HCT116 (cell line): ENCODE data around the gene C5orf58. TPM values are rescaled to one million over a fixed set of nuclear protein-coding genes. Genes with fewer than 3 reads are reported as not detected.

Source experiments
- ATAC-seq: fragments of 200-7000 bp; cut with Tn5 transposase; 2 replicates; pipeline ENCODE4 v1.9.1; 2020; ENCODE audit warnings: mild to moderate bottlenecking, moderate library complexity
- BruUV-seq: library from RNA; stranded (reverse); fragments of 400-500 nt; replicated peaks from 2 replicates; lab custom pipeline; 2021; lab: Mats Ljungman, UMichigan
- CTCF ChIA-PET: fragments of 300-600 bp; sonication (Branson Sonifier 250); formaldehyde crosslinking; loops from one replicate; lab custom pipeline; 2021; ENCODE audit warnings: antibody characterized with exemption; lab: Charles Lee
- POLR2A ChIA-PET: fragments of 300-600, 350-600 bp; sonication (Branson Sonifier 250); formaldehyde crosslinking; loops from one replicate; lab custom pipeline; 2021; ENCODE audit warnings: antibody characterized with exemption; lab: Charles Lee
- RAD21 ChIA-PET, 2 experiments: fragments of 300-600 bp; sonication (Branson Sonifier 250); formaldehyde crosslinking; loops; one replicate each; lab custom pipeline; 2023; ENCODE audit warnings: low total read pairs in 2 of 2; ENCODE audit not compliant: uncharacterized antibody in 2 of 2, unreplicated experiment in 2 of 2, low non-redundant PET in 1 of 2; lab: Charles Lee
- DNase-seq: peaks from one replicate; pipeline ENCODE4 v3.0.0-alpha.2; 2010; ENCODE audit warnings: low read depth, low spot score
- H2AFZ ChIP-seq: fragments of 200-600 bp; shearing (Covaris generic), sonication (generic); 2 replicates; pipeline ENCODE4 v1.6.1; 2017; ENCODE audit warnings: low read depth, mixed run types, mixed read lengths, antibody characterized with exemption, low read length; ENCODE audit not compliant: poor library complexity, severe bottlenecking
- H3K27ac ChIP-seq: 2 replicates; pipeline ENCODE4 v1.5.1; 2012; ENCODE audit warnings: low read depth, low read length
- H3K27me3 ChIP-seq: fragments of 200-600 bp; sonication (generic); 2 replicates; pipeline ENCODE4 v1.6.1; 2016; ENCODE audit warnings: mixed run types, low read length, mixed read lengths; ENCODE audit not compliant: insufficient read depth
- H3K36me3 ChIP-seq, 2 experiments: fragments of 200-500 bp in 1 of 2; fragments of 200-600 bp in 1 of 2; sonication (Bioruptor generic) in 1 of 2; sonication (generic) in 1 of 2; 2 replicates each; pipeline versions ENCODE4 v1.5.1 to v1.6.1; 2014 to 2016; ENCODE audit warnings: low read length in 2 of 2, inconsistent platforms in 1 of 2, mixed read lengths in 1 of 2, mixed run types in 1 of 2; ENCODE audit not compliant: insufficient read depth in 2 of 2, control insufficient read depth in 1 of 2
- H3K4me1 ChIP-seq, 2 experiments: fragments of 200-600 bp in 1 of 2; sonication (generic) in 1 of 2; 2 replicates each; pipeline versions ENCODE4 v1.5.1 to v1.6.1; 2012 to 2017; ENCODE audit warnings: low read length in 2 of 2, inconsistent platforms in 1 of 2, mild to moderate bottlenecking in 1 of 2, mixed read lengths in 1 of 2, mixed run types in 1 of 2, moderate library complexity in 1 of 2; ENCODE audit not compliant: insufficient read depth in 2 of 2, control insufficient read depth in 1 of 2
- H3K4me2 ChIP-seq: fragments of 200-600 bp; sonication (generic); 2 replicates; pipeline ENCODE4 v1.6.1; 2017; ENCODE audit warnings: mixed run types, low read length, mixed read lengths
- H3K4me3 ChIP-seq, 2 experiments: fragments of 200-600 bp in 1 of 2; sonication (generic) in 1 of 2; replicated peaks in 1 of 2; 2 replicates each; pipeline ENCODE4 v1.5.1; 2011 to 2016; ENCODE audit warnings: low read length in 2 of 2, control low read depth in 1 of 2, low read depth in 1 of 2, mild to moderate bottlenecking in 1 of 2, mixed read lengths in 1 of 2, mixed run types in 1 of 2
- H3K79me2 ChIP-seq: fragments of 200-600 bp; sonication (generic); 2 replicates; pipeline ENCODE4 v1.6.1; 2017; ENCODE audit warnings: mild to moderate bottlenecking, mixed run types, low read length, moderate library complexity, mixed read lengths; ENCODE audit not compliant: insufficient read depth
- H3K9ac ChIP-seq: fragments of 200-600 bp; sonication (generic); 2 replicates; pipeline ENCODE4 v1.6.1; 2016; ENCODE audit warnings: low read length, mixed read lengths
- H3K9me2 ChIP-seq: fragments of 200-600 bp; sonication (generic), shearing (Covaris generic); 2 replicates; pipeline ENCODE4 v1.6.1; 2017; ENCODE audit warnings: mixed run types, mild to moderate bottlenecking, moderate library complexity; ENCODE audit not compliant: insufficient read depth
- H3K9me3 ChIP-seq, 2 experiments: fragments of 200-500 bp in 1 of 2; fragments of 200-600 bp in 1 of 2; sonication (Bioruptor generic) in 1 of 2; sonication (generic) in 1 of 2; 2 replicates each; pipeline ENCODE4 v1.6.1; 2014 to 2017; ENCODE audit warnings: low read length in 2 of 2, mixed read lengths in 2 of 2, inconsistent platforms in 1 of 2, low read depth in 1 of 2, mild to moderate bottlenecking in 1 of 2, mixed run types in 1 of 2, moderate library complexity in 1 of 2; ENCODE audit not compliant: control insufficient read depth in 1 of 2, insufficient read depth in 1 of 2
- H4K20me1 ChIP-seq: fragments of 200-600 bp; sonication (generic), shearing (Covaris generic); 2 replicates; pipeline ENCODE4 v1.6.1; 2017; ENCODE audit warnings: mixed run types, mild to moderate bottlenecking, moderate library complexity; ENCODE audit not compliant: insufficient read depth
- EGR1 ChIP-seq: IDR thresholded peaks from 2 replicates; pipeline ENCODE4 v1.6.1; 2012; ENCODE audit warnings: low read depth
- ELF1 ChIP-seq: IDR thresholded peaks from 2 replicates; pipeline ENCODE4 v1.6.1; 2012; ENCODE audit warnings: low read depth, borderline replicate concordance
- EZH2 ChIP-seq: fragments of 200-600 bp; sonication (generic); IDR thresholded peaks from 2 replicates; pipeline ENCODE4 v1.6.1; 2017; ENCODE audit warnings: antibody characterized with exemption, mixed run types
- EZH2phosphoT487 ChIP-seq: fragments of 200-600 bp; IDR thresholded peaks from 2 replicates; pipeline ENCODE4 v1.6.1; 2018; ENCODE audit warnings: antibody characterized with exemption, borderline replicate concordance
- POLR2AphosphoS5 ChIP-seq: IDR thresholded peaks from 2 replicates; pipeline ENCODE4 v1.6.1; 2011; ENCODE audit warnings: mild to moderate bottlenecking, low read depth, low read length, moderate library complexity
- RAD21 ChIP-seq: IDR thresholded peaks from 2 replicates; pipeline ENCODE4 v1.6.1; 2012; ENCODE audit warnings: low read depth, mild to moderate bottlenecking
- SIN3A ChIP-seq: IDR thresholded peaks from 2 replicates; pipeline ENCODE4 v1.6.1; 2012; ENCODE audit warnings: low read depth
- SP1 ChIP-seq: IDR thresholded peaks from 2 replicates; pipeline ENCODE4 v1.6.1; 2012; ENCODE audit warnings: low read depth
- TCF7L2 ChIP-seq: IDR thresholded peaks from 2 replicates; pipeline ENCODE4 v1.7.0; 2011; ENCODE audit warnings: borderline replicate concordance, inconsistent platforms; ENCODE audit not compliant: insufficient read depth, insufficient read length; ENCODE audit errors: extremely low read depth
- YY1 ChIP-seq: IDR thresholded peaks from 2 replicates; pipeline ENCODE4 v1.6.1; 2011; ENCODE audit warnings: low read length, low read depth, moderate library complexity, mild to moderate bottlenecking; ENCODE audit not compliant: insufficient replicate concordance; ENCODE audit errors: extremely low read depth
- ZFX ChIP-seq: fragments of 450-650 bp; IDR thresholded peaks from 2 replicates; pipeline ENCODE4 v1.6.1; 2017
- ZNF274 ChIP-seq: fragments of 200-500 bp; sonication (Bioruptor generic); IDR thresholded peaks from 2 replicates; pipeline ENCODE4 v1.6.1; 2014; ENCODE audit warnings: mild to moderate bottlenecking, low read depth, low read length, inconsistent platforms
- intact Hi-C: fragments of 100-400 bp; cut with micrococcal nuclease; formaldehyde crosslinking; loops from 2 replicates; pipeline ENCODE4 v1.10.0; 2022
- total RNA-seq: library from RNA; stranded (reverse); gene quantifications from one replicate; pipeline ENCODE4 v1.2.1, GENCODE V29; 2021; ENCODE audit not compliant: unreplicated experiment
- TF ChIP-seq, protein P1 (sequence below): IDR thresholded peaks from 2 replicates; pipeline ENCODE4 v1.6.1; 2012
- TF ChIP-seq, protein P2 (sequence below): IDR thresholded peaks from 2 replicates; pipeline ENCODE4 v1.6.1; 2011; ENCODE audit warnings: mild to moderate bottlenecking, low read length, moderate library complexity; ENCODE audit not compliant: insufficient replicate concordance; ENCODE audit errors: extremely low read depth

The C5orf58 gene
- total RNA-seq, 1 experiment from 2014 or later, result not detected

- Histone ChIP-seq H3K4me3 (no peak overlapping the region), H4K20me1 (no peaks in the 10 kb centered on the region), H3K27ac (no peak overlapping the region), H3K4me2 (no peak overlapping the region), H3K9me3 (no peaks in the 10 kb centered on the region), H3K4me1 (no peaks in the 10 kb centered on the region), H3K36me3 (no peaks in the 10 kb centered on the region), H3K9me2 (no peaks in the 10 kb centered on the region), H3K79me2 (no peaks in the 10 kb centered on the region), H3K9ac (no peak overlapping the region), H2AFZ (no peak overlapping the region), H3K27me3 (peaks cover 67% of the 10 kb centered on the region)
- CTCF ChIA-PET, result interaction anchor here (1.0 kb wide), 1 partner anchor 16 kb away, joined by 3 read pairs; no protein-coding TSS in a partner anchor
- ATAC-seq, result no peak
- RAD21 ChIA-PET, result no interaction called here
- intact Hi-C loops, result no loop called here
- POLR2A ChIA-PET, result no interaction called here
- BruUV-seq, result no TSS peak
- TF ChIP-seq ZNF274 (no peak), SIN3A (no peak), POLR2AphosphoS5 (no peak), ZFX (no peak), EGR1 (no peak), RAD21 (no peak), ELF1 (no peak), EZH2 (no peak), SP1 (no peak), YY1 (no peak)
- TF ChIP-seq, protein P1, sequence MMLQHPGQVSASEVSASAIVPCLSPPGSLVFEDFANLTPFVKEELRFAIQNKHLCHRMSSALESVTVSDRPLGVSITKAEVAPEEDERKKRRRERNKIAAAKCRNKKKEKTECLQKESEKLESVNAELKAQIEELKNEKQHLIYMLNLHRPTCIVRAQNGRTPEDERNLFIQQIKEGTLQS, result no peak
- no peak for DNase-seq
Measured at GRCh38 chr5:170200876-170201275, 31.9 kb upstream of the C5orf58 start.

- H3K27ac ChIP-seq, result no peak overlapping the region
- DNase-seq, result no peak
- no peak overlapping the region for H3K9ac ChIP-seq
- no peaks in the 10 kb centered on the region for H4K20me1 ChIP-seq
- no peak overlapping the region for H3K4me2 ChIP-seq
- H3K9me3 ChIP-seq, result no peaks in the 10 kb centered on the region
- RAD21 ChIA-PET, result no interaction called here
- ATAC-seq, result no peak
- H3K36me3 ChIP-seq, result no peaks in the 10 kb centered on the region
- H3K27me3 ChIP-seq, result peaks cover 67% of the 10 kb centered on the region
- no peaks in the 10 kb centered on the region for H3K4me1 ChIP-seq
- intact Hi-C loops, result no loop called here
- no peaks in the 10 kb centered on the region for H3K79me2 ChIP-seq
- TF ChIP-seq POLR2AphosphoS5, result no peak
- TF ChIP-seq SP1, result no peak
- TF ChIP-seq SIN3A, result no peak
- TF ChIP-seq ELF1, result no peak
- no peak for TF ChIP-seq RAD21
- no peak for TF ChIP-seq YY1
- TF ChIP-seq EZH2phosphoT487, result no peak
- TF ChIP-seq ZFX, result no peak
- TF ChIP-seq, protein P2, sequence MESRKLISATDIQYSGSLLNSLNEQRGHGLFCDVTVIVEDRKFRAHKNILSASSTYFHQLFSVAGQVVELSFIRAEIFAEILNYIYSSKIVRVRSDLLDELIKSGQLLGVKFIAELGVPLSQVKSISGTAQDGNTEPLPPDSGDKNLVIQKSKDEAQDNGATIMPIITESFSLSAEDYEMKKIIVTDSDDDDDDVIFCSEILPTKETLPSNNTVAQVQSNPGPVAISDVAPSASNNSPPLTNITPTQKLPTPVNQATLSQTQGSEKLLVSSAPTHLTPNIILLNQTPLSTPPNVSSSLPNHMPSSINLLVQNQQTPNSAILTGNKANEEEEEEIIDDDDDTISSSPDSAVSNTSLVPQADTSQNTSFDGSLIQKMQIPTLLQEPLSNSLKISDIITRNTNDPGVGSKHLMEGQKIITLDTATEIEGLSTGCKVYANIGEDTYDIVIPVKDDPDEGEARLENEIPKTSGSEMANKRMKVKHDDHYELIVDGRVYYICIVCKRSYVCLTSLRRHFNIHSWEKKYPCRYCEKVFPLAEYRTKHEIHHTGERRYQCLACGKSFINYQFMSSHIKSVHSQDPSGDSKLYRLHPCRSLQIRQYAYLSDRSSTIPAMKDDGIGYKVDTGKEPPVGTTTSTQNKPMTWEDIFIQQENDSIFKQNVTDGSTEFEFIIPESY, result no peak
- no peak for TF ChIP-seq TCF7L2
- TF ChIP-seq ZNF274, result no peak
- no peak overlapping the region for H2AFZ ChIP-seq
- no TSS peak for BruUV-seq
- CTCF ChIA-PET, result interaction anchor here (1.0 kb wide), 1 partner anchor 15 kb away, joined by 3 read pairs; no protein-coding TSS in a partner anchor
- no peak overlapping the region for H3K4me3 ChIP-seq
- POLR2A ChIA-PET, result no interaction called here
- no peaks in the 10 kb centered on the region for H3K9me2 ChIP-seq
Measured at GRCh38 chr5:170201311-170201710, 31.5 kb upstream of the C5orf58 start.
